T-cell (primary cell): ENCODE measurements around the gene TXN2. TPM values are rescaled to one million over a fixed set of nuclear protein-coding genes. Genes with fewer than 3 reads are reported as not detected.

Source experiments
- ATAC-seq, 4 experiments: fragments of 200-7000 bp in 3 of 4; fragments of 150-1000 bp in 1 of 4; cut with Tn5 transposase; replicated peaks in 1 of 4; 1 replicate in 3 of 4; 2 replicates in 1 of 4; pipeline ENCODE4 v1.10.0; 2021; ENCODE audit warnings: moderate library complexity in 3 of 4, mild to moderate bottlenecking in 2 of 4, moderate number of reproducible peaks in 1 of 4
- CTCF ChIA-PET, 2 donors: fragments of 300-600 bp; sonication (Branson Sonifier 250); formaldehyde crosslinking; loops; one replicate each; lab custom pipeline; 2022; ENCODE audit warnings: antibody characterized with exemption in 2 of 2; lab: Charles Lee
- POLR2A ChIA-PET, 2 donors: fragments of 300-600 bp; sonication (Branson Sonifier 250); formaldehyde crosslinking; loops; one replicate each; lab custom pipeline; 2022; ENCODE audit warnings: antibody characterized with exemption in 2 of 2; lab: Charles Lee
- DNase-seq, 35 experiments: peaks; one replicate each; pipeline versions ENCODE4 v3.0.0 to v3.0.0-alpha.2; 2013 to 2023
- H3K27ac ChIP-seq: one replicate; pipeline ENCODE4 v1.5.1; 2013; ENCODE audit warnings: low read length
- H3K27me3 ChIP-seq, 2 experiments: replicated peaks in 1 of 2; 1 replicate in 1 of 2; 2 replicates in 1 of 2; pipeline versions ENCODE4 v1.6.1 to v1.7.0; 2013; ENCODE audit warnings: low read length in 1 of 2, mixed read lengths in 1 of 2; ENCODE audit not compliant: control insufficient read depth in 2 of 2, insufficient read depth in 2 of 2; ENCODE audit errors: extremely low read depth in 1 of 2
- H3K36me3 ChIP-seq, 2 donors: 1 replicate in 1 of 2; 2 replicates in 1 of 2; pipeline versions ENCODE4 v1.6.1 to v1.7.0; 2013; ENCODE audit warnings: low read length in 1 of 2; ENCODE audit not compliant: control insufficient read depth in 2 of 2, insufficient read depth in 1 of 2; ENCODE audit errors: extremely low read depth in 1 of 2
- H3K4me1 ChIP-seq, 2 experiments: 1 replicate in 1 of 2; 2 replicates in 1 of 2; pipeline versions ENCODE4 v1.6.1 to v1.7.0; 2013; ENCODE audit warnings: low read length in 2 of 2, mixed read lengths in 1 of 2; ENCODE audit not compliant: insufficient read depth in 2 of 2, control insufficient read depth in 1 of 2; ENCODE audit errors: extremely low read depth in 1 of 2
- H3K4me3 ChIP-seq, 2 donors: 1 replicate in 1 of 2; 2 replicates in 1 of 2; pipeline versions ENCODE4 v1.5.1 to v1.7.0; 2013; ENCODE audit warnings: mild to moderate bottlenecking in 2 of 2, low read length in 1 of 2, moderate library complexity in 1 of 2; ENCODE audit not compliant: control insufficient read depth in 1 of 2; ENCODE audit errors: extremely low read depth in 1 of 2
- H3K9me3 ChIP-seq: 2 replicates; pipeline ENCODE4 v1.7.0; 2013
- H3K27ac Mint-ChIP-seq, 2 donors: one replicate each; pipeline ENCODE4 v1.8.0; 2020 to 2021; ENCODE audit warnings: mild to moderate bottlenecking in 2 of 2, mixed read lengths in 2 of 2
- H3K27me3 Mint-ChIP-seq, 2 donors: one replicate each; pipeline ENCODE4 v1.8.0; 2021 to 2022; ENCODE audit warnings: mixed read lengths in 2 of 2
- H3K36me3 Mint-ChIP-seq: one replicate; pipeline ENCODE4 v1.8.0; 2021; ENCODE audit warnings: mixed read lengths
- H3K4me1 Mint-ChIP-seq, 3 donors: one replicate each; pipeline ENCODE4 v1.8.0; 2020 to 2022; ENCODE audit warnings: mixed read lengths in 3 of 3, mild to moderate bottlenecking in 1 of 3
- H3K4me3 Mint-ChIP-seq, 3 donors: one replicate each; pipeline ENCODE4 v1.8.0; 2020 to 2022; ENCODE audit warnings: mild to moderate bottlenecking in 3 of 3, mixed read lengths in 3 of 3, moderate library complexity in 3 of 3
- H3K9me3 Mint-ChIP-seq, 3 donors: one replicate each; pipeline ENCODE4 v1.8.0; 2020 to 2022; ENCODE audit warnings: mixed read lengths in 3 of 3
- WGBS: methylation state at CpG from one replicate; pipeline ENCODE4 v1.1.5; 2013; ENCODE audit warnings: missing lambda C conversion rate; ENCODE audit not compliant: insufficient coverage; 5-methylcytosine and 5-hydroxymethylcytosine counted together
- total RNA-seq, 35 experiments: library from RNA in 6 of 35; stranded (reverse) in 6 of 35; fragments of 120-200 nt in 1 of 35; gene quantifications; one replicate each; pipeline versions ENCODE4 v1.2.1 to v1.2.4 and lab custom pipeline; 2013 to 2026

TXN2 gene
- total RNA-seq, 5 donors from 2014 or later (not counting 1 experiment from before 2014, with no cell fraction given): 36.9 to 47.6 (median 45.4) TPM

- CTCF ChIA-PET: interaction anchor here in 1 of 2 donors (1.2 kb wide), 1 partner anchor 166 kb away, joined by 4 read pairs; no protein-coding TSS in a partner anchor
- DNase-seq (no peak), ATAC-seq (no peak)
- no peaks in the 10 kb centered on the region for H3K27me3 Mint-ChIP-seq
- no peak overlapping the region for H3K4me3 Mint-ChIP-seq
- 79% methylated on average over 9 of the region's 14 CpGs for WGBS
- H3K27me3 ChIP-seq: peaks cover 0 to 2% of the 10 kb centered on the region in 2 experiments
- peaks cover 6 to 28% of the 10 kb centered on the region in 2 donors for H3K36me3 ChIP-seq
- POLR2A ChIA-PET: no interaction called here
- peak overlapping the region; percentile 70 to 79 for H3K27ac Mint-ChIP-seq
- H3K4me1 ChIP-seq: peaks cover 7 to 23% of the 10 kb centered on the region in 2 experiments
- peaks cover 21 to 22% (median 22%) of the 10 kb centered on the region in 3 donors for H3K4me1 Mint-ChIP-seq
- H3K4me3 ChIP-seq: no peak overlapping the region
- no peaks in the 10 kb centered on the region for H3K9me3 Mint-ChIP-seq
- no peaks in the 10 kb centered on the region for H3K9me3 ChIP-seq
- H3K36me3 Mint-ChIP-seq: peaks cover 9% of the 10 kb centered on the region
- H3K27ac ChIP-seq: no peak overlapping the region
Observed at GRCh38 chr22:36467042-36467810, 14.2 kb downstream of the TXN2 start.

- DNase-seq (no peak), ATAC-seq (no peak)
- Mint-ChIP-seq H3K4me1 (peaks cover 21 to 22% (median 22%) of the 10 kb centered on the region in 3 donors), H3K9me3 (no peaks in the 10 kb centered on the region), H3K4me3 (no peak overlapping the region), H3K36me3 (peaks cover 6% of the 10 kb centered on the region), H3K27me3 (no peaks in the 10 kb centered on the region), H3K27ac (peak overlapping the region; percentile 27 to 44)
- CTCF ChIA-PET: no interaction called here
- no peak overlapping the region for H3K4me3 ChIP-seq
- H3K36me3 ChIP-seq: peaks cover 4 to 21% of the 10 kb centered on the region in 2 donors
- no peaks in the 10 kb centered on the region for H3K9me3 ChIP-seq
- H3K4me1 ChIP-seq: peaks cover 7 to 23% of the 10 kb centered on the region in 2 experiments
- no peak overlapping the region for H3K27ac ChIP-seq
- WGBS: 88% methylated on average over 6 of the region's 7 CpGs
- POLR2A ChIA-PET: no interaction called here
- peaks cover 0 to 2% of the 10 kb centered on the region in 2 experiments for H3K27me3 ChIP-seq
Observed at GRCh38 chr22:36466258-36466657, 15.2 kb downstream of the TXN2 start.

DNA sequence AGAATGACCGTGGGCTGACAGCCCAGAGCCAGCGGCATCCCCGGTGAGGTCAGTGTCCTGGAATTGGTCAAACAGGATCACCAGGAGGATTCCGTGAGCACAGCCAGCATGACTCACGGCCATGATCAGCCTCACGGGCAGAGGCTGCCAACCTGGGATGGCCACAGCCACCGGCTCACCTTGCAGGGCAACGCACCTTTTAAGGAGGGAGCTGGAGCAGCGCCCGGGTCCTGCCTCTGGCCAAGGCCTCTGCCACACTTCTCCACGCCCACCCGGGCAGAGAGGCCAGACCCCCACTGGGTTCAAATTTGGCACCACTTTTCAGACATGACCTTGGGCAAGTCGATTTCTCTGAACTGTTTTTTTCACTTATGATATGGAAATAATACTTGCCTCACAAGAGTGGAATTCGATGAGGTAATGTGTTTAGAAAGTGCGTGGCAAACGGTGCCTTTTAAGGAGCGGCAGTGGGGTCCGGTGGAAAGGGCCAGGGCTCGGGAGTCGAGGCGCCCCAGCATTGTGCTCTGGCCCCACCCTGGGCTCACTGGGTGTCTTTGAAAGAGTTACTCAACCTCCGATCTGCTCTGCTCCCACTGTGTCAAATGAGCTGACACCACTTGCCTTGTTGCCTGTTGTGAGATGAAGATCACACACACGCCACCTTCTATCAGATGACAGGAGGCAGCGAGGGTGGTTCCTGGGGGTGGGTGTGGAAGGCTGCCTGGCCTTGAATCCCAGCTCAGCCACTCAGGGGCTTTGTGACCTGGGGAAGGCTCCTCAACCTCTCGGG, 16.0 kb downstream of the TXN2 start:
- peaks cover 7 to 21% of the 10 kb centered on the region in 2 experiments for H3K4me1 ChIP-seq
- ChIA-PET POLR2A (interaction anchor here in 1 of 2 donors (0.5 kb wide), 1 partner anchor 80 kb away, joined by 6 read pairs; no protein-coding TSS in a partner anchor), CTCF (no interaction called here)
- H3K27ac ChIP-seq: no peak overlapping the region
- no peak for DNase-seq
- ATAC-seq: no peak
- no peaks in the 10 kb centered on the region for H3K27me3 Mint-ChIP-seq
- peaks cover 0 to 14% of the 10 kb centered on the region in 2 donors for H3K36me3 ChIP-seq
- H3K9me3 Mint-ChIP-seq: no peaks in the 10 kb centered on the region
- H3K9me3 ChIP-seq: no peaks in the 10 kb centered on the region
- H3K27me3 ChIP-seq: peaks cover 0 to 2% of the 10 kb centered on the region in 2 experiments
- H3K4me1 Mint-ChIP-seq: peaks cover 19 to 21% (median 20%) of the 10 kb centered on the region in 3 donors
- no peak overlapping the region for H3K4me3 Mint-ChIP-seq
- H3K36me3 Mint-ChIP-seq: peaks cover 6% of the 10 kb centered on the region
- H3K27ac Mint-ChIP-seq: peak overlapping the region; percentile 52 to 73
- WGBS: 93% methylated on average over 18 of the region's 25 CpGs
- H3K4me3 ChIP-seq: peak overlapping the region in 1 of 2 donors; percentile 15

GRCh38 chr22:36464715-36465231, 16.7 kb downstream of the TXN2 start:
- no peak overlapping the region for H3K4me3 ChIP-seq
- ATAC-seq (no peak), DNase-seq (no peak)
- CTCF ChIA-PET: no interaction called here
- H3K9me3 ChIP-seq: no peaks in the 10 kb centered on the region
- H3K36me3 Mint-ChIP-seq: peaks cover 6% of the 10 kb centered on the region
- H3K4me3 Mint-ChIP-seq: no peak overlapping the region
- peaks cover 7 to 14% of the 10 kb centered on the region in 2 experiments for H3K4me1 ChIP-seq
- H3K27me3 ChIP-seq: peaks cover 0 to 2% of the 10 kb centered on the region in 2 experiments
- H3K4me1 Mint-ChIP-seq: peaks cover 13 to 14% (median 14%) of the 10 kb centered on the region in 3 donors
- H3K27me3 Mint-ChIP-seq: no peaks in the 10 kb centered on the region
- WGBS: 83% methylated on average over 16 of the region's 20 CpGs
- POLR2A ChIA-PET: interaction anchor here in 1 of 2 donors (0.6 kb wide), 1 partner anchor 111 kb away, joined by 3 read pairs; no protein-coding TSS in a partner anchor
- H3K9me3 Mint-ChIP-seq: no peaks in the 10 kb centered on the region
- H3K36me3 ChIP-seq: peaks cover 0 to 14% of the 10 kb centered on the region in 2 donors
- H3K27ac ChIP-seq: no peak overlapping the region
- H3K27ac Mint-ChIP-seq: no peak overlapping the region

DNA sequence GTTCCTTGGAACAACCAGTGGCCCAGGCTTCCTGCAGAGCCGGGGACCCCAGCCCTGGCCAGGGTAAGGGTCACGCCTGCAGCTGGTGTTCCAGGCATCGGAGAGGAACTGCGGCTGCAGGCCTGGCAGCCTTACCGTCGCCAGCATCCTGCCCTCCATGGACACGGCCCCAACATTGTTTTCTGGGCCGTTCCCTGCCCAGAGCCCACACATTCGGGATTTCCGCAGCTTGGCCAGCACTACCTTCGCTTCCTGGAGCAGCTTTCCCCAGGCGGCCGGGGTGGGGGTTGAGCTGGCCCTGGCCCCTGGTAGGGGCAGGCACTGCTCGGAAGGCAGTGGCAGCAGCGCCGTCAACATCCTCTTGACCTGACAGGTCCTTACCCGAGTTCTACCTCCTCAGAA, 17.7 kb downstream of the TXN2 start:
- Mint-ChIP-seq H3K27me3 (no peaks in the 10 kb centered on the region), H3K4me3 (no peak overlapping the region), H3K27ac (no peak overlapping the region), H3K9me3 (no peaks in the 10 kb centered on the region), H3K4me1 (peaks cover 13 to 14% (median 14%) of the 10 kb centered on the region in 3 donors), H3K36me3 (peaks cover 6% of the 10 kb centered on the region)
- H3K27ac ChIP-seq: no peak overlapping the region
- no peaks in the 10 kb centered on the region for H3K9me3 ChIP-seq
- ChIA-PET POLR2A (no interaction called here), CTCF (no interaction called here)
- peaks cover 7 to 14% of the 10 kb centered on the region in 2 experiments for H3K4me1 ChIP-seq
- 89% methylated on average over 16 of the region's 17 CpGs for WGBS
- DNase-seq (no peak), ATAC-seq (no peak)
- peaks cover 0 to 14% of the 10 kb centered on the region in 2 donors for H3K36me3 ChIP-seq
- H3K27me3 ChIP-seq: peaks cover 0 to 2% of the 10 kb centered on the region in 2 experiments
- no peak overlapping the region for H3K4me3 ChIP-seq
